Activated CD8-positive, alpha-beta memory T cell treated with anti-CD3 and anti-CD28 coated beads, Interleukin-2, amount 50 U/mL, for 48 hours (primary cell): Measurements from ENCODE around the gene CAPRIN2.

ENCODE experiments used
- DNase-seq: peaks from one replicate; pipeline ENCODE4 v3.0.0-alpha.2; 2020

Gene CAPRIN2

GRCh38 chr12:30763053-30763452, 8.3 kb upstream of the CAPRIN2 start:
- DNase-seq = no peak

DNA sequence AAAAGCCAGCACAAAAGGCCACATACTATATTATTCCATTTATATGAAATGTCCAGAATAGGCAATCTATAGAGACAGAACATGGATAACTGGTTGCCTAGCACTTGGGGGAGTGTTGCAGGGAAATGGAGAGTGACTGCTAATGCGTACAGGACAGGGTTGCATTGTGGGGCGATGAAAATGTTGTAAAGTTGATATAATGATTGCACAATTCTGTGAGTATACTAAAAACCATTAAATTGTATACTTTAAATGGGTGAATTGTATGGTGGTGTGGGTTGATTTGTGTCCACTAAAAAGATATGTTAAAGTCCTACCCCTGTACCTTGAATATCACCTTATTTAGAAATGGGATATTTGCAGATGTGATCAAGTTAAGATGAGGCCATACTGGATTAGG, 7.0 kb upstream of the CAPRIN2 start:
- no peak for DNase-seq

GRCh38 chr12:30757316-30757715, 2.6 kb upstream of the CAPRIN2 start:
- no peak for DNase-seq

- no peak for DNase-seq
Observed at GRCh38 chr12:30756074-30756473, 1.3 kb upstream of the CAPRIN2 start.

GRCh38 chr12:30755395-30755762, 628 bp upstream of the CAPRIN2 start:
- DNase-seq = no peak

GRCh38 chr12:30754383-30754749, 385 bp downstream of the CAPRIN2 start:
- DNase-seq = peak; percentile 78

GRCh38 chr12:30753751-30754382, 884 bp downstream of the CAPRIN2 start:
- DNase-seq = no peak

DNA sequence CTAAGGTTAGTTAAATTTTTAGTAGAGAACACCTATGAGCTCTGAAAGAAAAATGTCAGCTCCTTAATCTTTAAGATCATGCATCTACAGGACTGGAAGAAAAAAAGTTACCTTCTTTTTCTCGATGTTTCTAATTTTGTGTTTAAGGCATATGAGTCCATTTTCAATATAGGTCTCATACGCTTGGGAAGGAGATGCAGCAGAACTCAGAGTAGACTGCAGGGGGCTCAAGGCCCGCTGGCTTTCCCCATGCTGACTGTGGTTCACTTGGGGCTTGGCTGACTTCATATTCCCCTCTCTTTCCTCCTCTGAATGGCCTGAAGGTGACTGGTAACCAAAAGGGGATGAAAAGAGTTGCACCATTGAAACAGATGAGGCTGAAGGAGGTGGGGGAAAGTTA, 1.5 kb downstream of the CAPRIN2 start:
- DNase-seq = peak; percentile 59

GRCh38 chr12:30752255-30752654, 2.5 kb downstream of the CAPRIN2 start:
- DNase-seq = no peak

DNA sequence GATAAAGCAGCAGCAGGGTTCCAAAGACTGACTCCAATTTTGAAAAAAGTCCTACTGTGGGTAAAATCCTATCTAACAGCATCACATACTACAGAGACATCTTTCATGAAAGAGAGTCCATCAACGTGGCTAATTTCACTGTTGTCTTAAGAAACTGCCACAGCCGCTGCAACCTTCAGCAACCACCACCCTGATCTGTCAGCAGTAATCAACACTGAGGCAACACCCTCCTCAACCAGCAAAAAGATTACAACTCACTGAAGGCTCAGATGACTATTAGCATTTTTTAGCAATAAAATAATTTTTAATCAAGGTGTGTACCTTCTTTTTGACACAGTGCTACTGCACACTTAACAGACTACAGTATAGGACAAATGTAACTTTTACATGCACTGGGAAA, 6.6 kb downstream of the CAPRIN2 start:
- DNase-seq = no peak

DNA sequence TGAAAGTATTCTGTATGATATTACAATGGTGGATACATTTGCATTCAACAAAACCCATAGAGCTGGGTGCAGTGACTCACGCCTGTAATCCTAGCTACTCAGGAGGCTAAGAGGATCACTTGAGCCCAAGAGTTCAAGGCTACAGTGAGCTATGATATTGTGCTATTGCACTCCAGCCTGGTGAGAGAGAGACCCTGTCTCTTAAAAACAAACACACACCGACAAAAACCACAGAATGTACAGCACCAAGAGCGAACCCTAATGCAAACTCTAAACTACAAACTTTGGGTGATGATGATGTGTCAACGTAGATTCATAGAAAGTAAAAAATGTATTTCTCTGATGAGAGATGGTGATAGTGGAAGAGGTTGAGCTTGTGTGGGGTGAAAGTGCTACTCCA, 8.6 kb downstream of the CAPRIN2 start:
- no peak for DNase-seq

DNA sequence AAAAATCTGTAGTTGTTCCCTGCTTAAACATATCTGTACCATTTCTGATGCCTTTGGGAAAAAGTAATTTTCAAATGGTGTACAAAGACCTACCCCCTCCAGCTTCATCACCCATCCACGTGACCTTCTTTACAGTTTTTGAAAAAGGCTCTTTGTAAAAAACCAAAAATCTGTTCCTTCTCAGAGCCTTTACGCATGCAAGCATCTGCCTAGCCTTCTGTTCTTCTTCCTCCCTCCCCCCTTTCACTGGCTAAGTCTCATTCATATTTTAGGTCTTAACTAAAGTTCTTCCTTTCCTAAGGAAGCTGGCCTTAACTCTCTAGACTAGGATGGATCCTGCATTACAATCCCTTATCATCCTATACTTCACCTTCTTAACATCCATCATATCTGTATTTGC, 10.4 kb downstream of the CAPRIN2 start:
- DNase-seq = no peak

DNA sequence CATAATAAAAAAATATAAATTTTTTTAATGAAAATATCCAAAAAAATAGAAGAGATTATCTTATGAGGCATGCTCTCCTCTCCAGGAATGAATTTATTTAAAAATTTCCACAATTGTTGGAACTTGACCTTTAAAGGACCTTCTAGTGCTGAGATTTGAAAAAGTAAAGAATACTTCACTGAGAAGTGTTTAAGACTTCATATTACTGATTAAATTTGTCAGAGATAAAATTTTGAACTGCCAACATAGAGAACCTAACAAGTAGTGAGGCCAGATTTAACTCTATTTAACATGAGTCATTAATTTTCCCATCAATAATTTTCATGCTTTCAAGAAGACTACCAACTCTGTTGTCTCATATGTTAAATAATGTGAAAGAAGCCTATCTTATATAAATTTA, 14.5 kb downstream of the CAPRIN2 start:
- no peak for DNase-seq

GRCh38 chr12:30739020-30739419, 15.7 kb downstream of the CAPRIN2 start:
- DNase-seq = no peak

GRCh38 chr12:30732954-30733637, 21.7 kb downstream of the CAPRIN2 start:
- DNase-seq = no peak

GRCh38 chr12:30730011-30730410, 24.7 kb downstream of the CAPRIN2 start:
- DNase-seq = no peak

DNA sequence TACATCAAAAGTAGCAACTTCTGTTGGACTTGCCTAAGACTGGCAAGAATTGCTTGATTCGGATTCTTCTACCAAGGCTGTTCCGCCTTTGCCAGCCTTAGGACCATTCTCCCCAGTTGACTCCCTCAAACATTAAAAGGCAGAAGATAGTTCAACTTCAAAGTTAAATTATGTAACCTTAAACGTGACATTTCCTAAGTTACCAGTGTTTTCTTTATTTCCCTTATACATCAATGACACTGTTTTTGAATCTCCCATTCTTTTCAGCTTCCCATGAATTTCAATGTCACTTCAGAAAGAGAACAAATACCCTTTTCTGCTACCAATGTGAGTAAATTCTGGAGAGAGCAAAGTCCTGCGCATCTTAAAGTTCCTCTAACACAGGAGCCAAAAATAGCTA, 25.2 kb downstream of the CAPRIN2 start:
- DNase-seq = no peak

DNA sequence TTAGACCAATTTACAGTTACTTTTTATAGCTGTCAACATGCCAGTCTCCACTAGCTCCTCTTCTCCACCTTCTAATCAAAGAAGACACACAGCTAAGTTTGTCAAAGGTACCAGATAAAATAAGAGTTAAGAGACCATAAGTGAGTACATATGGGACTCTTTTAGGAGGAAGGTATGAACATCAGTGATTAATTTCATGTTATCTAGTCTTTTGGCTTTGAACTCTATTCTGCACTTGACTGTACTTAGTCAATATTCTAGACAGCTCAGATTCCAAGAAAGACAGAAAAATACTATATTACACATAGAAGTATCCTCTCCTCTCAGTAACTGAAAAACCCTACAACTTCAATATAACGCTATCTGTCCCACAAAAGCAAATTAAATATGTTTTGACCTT, 28.1 kb downstream of the CAPRIN2 start:
- no peak for DNase-seq

- DNase-seq = no peak
Observed at GRCh38 chr12:30725739-30726138, 29.0 kb downstream of the CAPRIN2 start.

- no peak for DNase-seq
Observed at GRCh38 chr12:30719060-30719459, 35.7 kb downstream of the CAPRIN2 start.

GRCh38 chr12:30707613-30708342, 47.0 kb downstream of the CAPRIN2 start:
- DNase-seq = no peak

- DNase-seq = no peak
Observed at GRCh38 chr12:30706476-30706875, 48.3 kb downstream of the CAPRIN2 start.

- no peak for DNase-seq
Observed at GRCh38 chr12:30701056-30701455, 53.7 kb downstream of the CAPRIN2 start.

- no peak for DNase-seq
Observed at GRCh38 chr12:30700216-30700900, 54.4 kb downstream of the CAPRIN2 start.
